ENCODE data around the gene TSSK6. TPM values are rescaled to one million over a fixed set of nuclear protein-coding genes. Genes with fewer than 3 reads are reported as not detected.

The TSSK6 gene
- total RNA-seq, 1 donor from 2014 or later = 4.6 TPM

GRCh38 chr19:19508217-19508616 is 7.1 kb downstream of the TSSK6 start:
- Mint-ChIP-seq H3K4me1 (peaks cover 2% of the 10 kb centered on the region), H3K4me3 (no peak overlapping the region)
- H3K4me3 ChIP-seq = no peak overlapping the region

GRCh38 chr19:19507354-19507753 is 8.0 kb downstream of the TSSK6 start:
- Mint-ChIP-seq H3K9me3 (no peaks in the 10 kb centered on the region), H3K4me3 (no peak overlapping the region), H3K4me1 (peaks cover 2% of the 10 kb centered on the region), H3K36me3 (peaks cover 25% of the 10 kb centered on the region), H3K27ac (no peak overlapping the region), H3K27me3 (ENCODE audit: insufficient read depth, low read depth) (peaks cover 2% of the 10 kb centered on the region)
- no peak for TF ChIP-seq CTCF (IDR thresholded peaks at IDR 0.05)
- no peak for TF ChIP-seq EZH2phosphoT487 (IDR thresholded peaks at IDR 0.05)
- TF ChIP-seq EZH2 (IDR thresholded peaks at IDR 0.05) = no peak
- Histone ChIP-seq H3K79me2 (ENCODE audit: low read depth) (no peaks in the 10 kb centered on the region), H3K27me3 (no peaks in the 10 kb centered on the region), H3K4me1 (no peaks in the 10 kb centered on the region), H3K9me3 (ENCODE audit: low read depth) (no peaks in the 10 kb centered on the region), H2AFZ (replicated peaks) (no peak overlapping the region), H3K9ac (no peak overlapping the region), H4K20me1 (ENCODE audit: low read depth) (peaks cover 2% of the 10 kb centered on the region), H3F3A (ENCODE audit: low read depth) (peaks cover 10% of the 10 kb centered on the region), H3K27ac (no peak overlapping the region), H3K4me2 (no peak overlapping the region), H3K36me3 (no peaks in the 10 kb centered on the region), H3K4me3 (no peak overlapping the region)
- no peak for DNase-seq (ENCODE audit: low spot score)

More at GRCh38 chr19:19508217-19508616, 7.1 kb downstream of the TSSK6 start:
- H3K36me3 Mint-ChIP-seq = peaks cover 19% of the 10 kb centered on the region
- Histone ChIP-seq H2AFZ (replicated peaks) (no peak overlapping the region), H3K9me3 (ENCODE audit: low read depth) (no peaks in the 10 kb centered on the region), H3K27me3 (no peaks in the 10 kb centered on the region), H3K79me2 (ENCODE audit: low read depth) (no peaks in the 10 kb centered on the region), H3K36me3 (no peaks in the 10 kb centered on the region), H4K20me1 (ENCODE audit: low read depth) (peaks cover 2% of the 10 kb centered on the region), H3K4me1 (no peaks in the 10 kb centered on the region), H3K27ac (no peak overlapping the region), H3K9ac (no peak overlapping the region), H3F3A (ENCODE audit: low read depth) (peaks cover 10% of the 10 kb centered on the region), H3K4me2 (no peak overlapping the region)
- H3K27ac Mint-ChIP-seq = no peak overlapping the region
- TF ChIP-seq CTCF (IDR thresholded peaks at IDR 0.05) (no peak), EZH2 (IDR thresholded peaks at IDR 0.05) (no peak), EZH2phosphoT487 (IDR thresholded peaks at IDR 0.05) (no peak)
- DNase-seq (ENCODE audit: low spot score) = no peak
- H3K9me3 Mint-ChIP-seq = no peaks in the 10 kb centered on the region
- H3K27me3 Mint-ChIP-seq (ENCODE audit: insufficient read depth, low read depth) = peaks cover 2% of the 10 kb centered on the region

GRCh38 chr19:19506592-19506991 is 8.8 kb downstream of the TSSK6 start:
- no peak overlapping the region for H3K4me3 ChIP-seq
- no peaks in the 10 kb centered on the region for H3K9me3 Mint-ChIP-seq
- no peak overlapping the region for H3K27ac Mint-ChIP-seq
- H3K27me3 ChIP-seq = no peaks in the 10 kb centered on the region
- no peaks in the 10 kb centered on the region for H3K79me2 ChIP-seq (ENCODE audit: low read depth)
- peaks cover 2% of the 10 kb centered on the region for H4K20me1 ChIP-seq (ENCODE audit: low read depth)
- no peak overlapping the region for H3K4me3 Mint-ChIP-seq
- peaks cover 26% of the 10 kb centered on the region for H3K36me3 Mint-ChIP-seq
- H3K27ac ChIP-seq = no peak overlapping the region
- H3K4me2 ChIP-seq = no peak overlapping the region
- DNase-seq (ENCODE audit: low spot score) = no peak
- peaks cover 2% of the 10 kb centered on the region for H3K27me3 Mint-ChIP-seq (ENCODE audit: insufficient read depth, low read depth)
- no peak for TF ChIP-seq CTCF (IDR thresholded peaks at IDR 0.05)
- no peak for TF ChIP-seq EZH2phosphoT487 (IDR thresholded peaks at IDR 0.05)
- TF ChIP-seq EZH2 (IDR thresholded peaks at IDR 0.05) = no peak
- H3F3A ChIP-seq (ENCODE audit: low read depth) = peaks cover 10% of the 10 kb centered on the region
- no peaks in the 10 kb centered on the region for H3K36me3 ChIP-seq
- no peaks in the 10 kb centered on the region for H3K9me3 ChIP-seq (ENCODE audit: low read depth)
- no peaks in the 10 kb centered on the region for H3K4me1 Mint-ChIP-seq
- H3K9ac ChIP-seq = no peak overlapping the region
- H2AFZ ChIP-seq (replicated peaks) = no peak overlapping the region
- no peaks in the 10 kb centered on the region for H3K4me1 ChIP-seq
